ENCODE results near the gene TRAPPC1.

- TF ChIP-seq EP300 (IDR thresholded peaks at IDR 0.05) (peak in 2 of 4 donors; percentile 43 to 95), POLR2AphosphoS5 (IDR thresholded peaks at IDR 0.05) (peak; percentile 79 to 97 (median 92))
- TF ChIP-seq, protein P1, sequence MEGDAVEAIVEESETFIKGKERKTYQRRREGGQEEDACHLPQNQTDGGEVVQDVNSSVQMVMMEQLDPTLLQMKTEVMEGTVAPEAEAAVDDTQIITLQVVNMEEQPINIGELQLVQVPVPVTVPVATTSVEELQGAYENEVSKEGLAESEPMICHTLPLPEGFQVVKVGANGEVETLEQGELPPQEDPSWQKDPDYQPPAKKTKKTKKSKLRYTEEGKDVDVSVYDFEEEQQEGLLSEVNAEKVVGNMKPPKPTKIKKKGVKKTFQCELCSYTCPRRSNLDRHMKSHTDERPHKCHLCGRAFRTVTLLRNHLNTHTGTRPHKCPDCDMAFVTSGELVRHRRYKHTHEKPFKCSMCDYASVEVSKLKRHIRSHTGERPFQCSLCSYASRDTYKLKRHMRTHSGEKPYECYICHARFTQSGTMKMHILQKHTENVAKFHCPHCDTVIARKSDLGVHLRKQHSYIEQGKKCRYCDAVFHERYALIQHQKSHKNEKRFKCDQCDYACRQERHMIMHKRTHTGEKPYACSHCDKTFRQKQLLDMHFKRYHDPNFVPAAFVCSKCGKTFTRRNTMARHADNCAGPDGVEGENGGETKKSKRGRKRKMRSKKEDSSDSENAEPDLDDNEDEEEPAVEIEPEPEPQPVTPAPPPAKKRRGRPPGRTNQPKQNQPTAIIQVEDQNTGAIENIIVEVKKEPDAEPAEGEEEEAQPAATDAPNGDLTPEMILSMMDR (IDR thresholded peaks at IDR 0.05), result peak; percentile 60 to 77 (median 70)
Observed at GRCh38 chr17:7889166-7889955, 42.4 kb downstream of the TRAPPC1 start.

All from sigmoid colon (tissue), 4 donors.